Lung (tissue), 12 donors: Measurements from ENCODE around the gene TOMM40L. TPM values are rescaled to one million over a fixed set of nuclear protein-coding genes. Genes with fewer than 3 reads are reported as not detected.

Source experiments
- ATAC-seq: fragments of 200-7000 bp; cut with Tn5 transposase; one replicate; pipeline ENCODE4 v1.9.1; 2020; ENCODE audit warnings: moderate number of reproducible peaks; ENCODE audit not compliant: insufficient read depth, low FRiP score
- DNase-seq, 3 donors: peaks; one replicate each; pipeline ENCODE4 v3.0.0-alpha.2; 2013 to 2017
- H3K27ac ChIP-seq, 2 donors: one replicate each; pipeline ENCODE4 v1.5.1; 2013; ENCODE audit warnings: mild to moderate bottlenecking in 2 of 2, moderate library complexity in 2 of 2, control low read depth in 1 of 2, inconsistent platforms in 1 of 2, low read depth in 1 of 2, low read length in 1 of 2
- H3K27me3 ChIP-seq, 3 donors: one replicate each; pipeline ENCODE4 v1.5.1; 2013; ENCODE audit warnings: low read length in 2 of 3; ENCODE audit not compliant: control insufficient read depth in 3 of 3, insufficient read depth in 3 of 3
- H3K36me3 ChIP-seq, 4 donors: one replicate each; pipeline ENCODE4 v1.5.1; 2013; ENCODE audit warnings: low read length in 4 of 4, mild to moderate bottlenecking in 1 of 4, moderate library complexity in 1 of 4; ENCODE audit not compliant: control insufficient read depth in 4 of 4, insufficient read depth in 4 of 4
- H3K4me1 ChIP-seq, 5 donors: one replicate each; pipeline ENCODE4 v1.5.1; 2013; ENCODE audit warnings: low read length in 5 of 5, mild to moderate bottlenecking in 2 of 5, moderate library complexity in 1 of 5; ENCODE audit not compliant: control insufficient read depth in 5 of 5, insufficient read depth in 5 of 5
- H3K4me3 ChIP-seq: one replicate; pipeline ENCODE4 v1.5.1; 2013; ENCODE audit warnings: mild to moderate bottlenecking, control low read depth, moderate library complexity
- H3K9ac ChIP-seq, 2 donors: one replicate each; pipeline ENCODE4 v1.5.1; 2013; ENCODE audit warnings: low read length in 2 of 2, control low read depth in 1 of 2; ENCODE audit not compliant: insufficient read depth in 1 of 2
- H3K9me3 ChIP-seq, 4 donors: one replicate each; pipeline ENCODE4 v1.5.1; 2013; ENCODE audit warnings: low read length in 3 of 4, mild to moderate bottlenecking in 1 of 4, moderate library complexity in 1 of 4; ENCODE audit not compliant: control insufficient read depth in 4 of 4, insufficient read depth in 3 of 4
- WGBS, 2 donors: extraction: QIAGEN DNeasy Blood & Tissue Kit; methylation state at CpG; one replicate each; pipeline ENCODE4 v1.1.7; 2013; 5-methylcytosine and 5-hydroxymethylcytosine counted together
- polyA plus RNA-seq, 2 donors: library from polyadenylated mRNA; stranded (reverse); fragments of 200-250 nt; gene quantifications; one replicate each; pipeline ENCODE4 v1.2.1, GENCODE V29; 2013
- total RNA-seq, 2 donors: library from RNA; depleted of rRNA in 1 of 2; stranded (reverse); fragments of >200 nt in 1 of 2; gene quantifications; one replicate each; pipeline ENCODE4 v1.2.1, GENCODE V29; 2014 to 2021
- TF ChIP-seq, protein P1 (sequence below): IDR thresholded peaks from 2 replicates; pipeline ENCODE4 v1.5.1; 2012; ENCODE audit warnings: mild to moderate bottlenecking; ENCODE audit errors: control extremely low read depth, extremely low read depth
- donor health status: control.
- donor health status: control.
- donor health status: Bipolar disorder and iron deficiency.
- donor health status: healthy.
- donor health status: DM: yes; HTN: yes; CAD: no.

Gene TOMM40L
- total and polyA plus RNA-seq, 4 donors, result 4.9 to 13.0 (median 9.0) TPM

- H3K9me3 ChIP-seq, result no peaks in the 10 kb centered on the region
- peaks cover 0 to 17% (median 7%) of the 10 kb centered on the region in 5 donors for H3K4me1 ChIP-seq
- H3K36me3 ChIP-seq, result peaks cover 0 to 5% (median 0%) of the 10 kb centered on the region in 4 donors
- no peak overlapping the region for H3K9ac ChIP-seq
- peak; percentile 79 for ATAC-seq
- H3K27ac ChIP-seq, result no peak overlapping the region
- no peak overlapping the region for H3K4me3 ChIP-seq
- TF ChIP-seq, protein P1, sequence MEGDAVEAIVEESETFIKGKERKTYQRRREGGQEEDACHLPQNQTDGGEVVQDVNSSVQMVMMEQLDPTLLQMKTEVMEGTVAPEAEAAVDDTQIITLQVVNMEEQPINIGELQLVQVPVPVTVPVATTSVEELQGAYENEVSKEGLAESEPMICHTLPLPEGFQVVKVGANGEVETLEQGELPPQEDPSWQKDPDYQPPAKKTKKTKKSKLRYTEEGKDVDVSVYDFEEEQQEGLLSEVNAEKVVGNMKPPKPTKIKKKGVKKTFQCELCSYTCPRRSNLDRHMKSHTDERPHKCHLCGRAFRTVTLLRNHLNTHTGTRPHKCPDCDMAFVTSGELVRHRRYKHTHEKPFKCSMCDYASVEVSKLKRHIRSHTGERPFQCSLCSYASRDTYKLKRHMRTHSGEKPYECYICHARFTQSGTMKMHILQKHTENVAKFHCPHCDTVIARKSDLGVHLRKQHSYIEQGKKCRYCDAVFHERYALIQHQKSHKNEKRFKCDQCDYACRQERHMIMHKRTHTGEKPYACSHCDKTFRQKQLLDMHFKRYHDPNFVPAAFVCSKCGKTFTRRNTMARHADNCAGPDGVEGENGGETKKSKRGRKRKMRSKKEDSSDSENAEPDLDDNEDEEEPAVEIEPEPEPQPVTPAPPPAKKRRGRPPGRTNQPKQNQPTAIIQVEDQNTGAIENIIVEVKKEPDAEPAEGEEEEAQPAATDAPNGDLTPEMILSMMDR, result peak; percentile 91
- no peaks in the 10 kb centered on the region for H3K27me3 ChIP-seq
- WGBS, 2 donors, result 60 to 70% methylated on average over 15 of the region's 15 CpGs
- peak; percentile 62 to 80 (median 78) for DNase-seq
These were observed 33.1 kb upstream of the TOMM40L start for GRCh38 chr1:161192476-161193465.

DNA sequence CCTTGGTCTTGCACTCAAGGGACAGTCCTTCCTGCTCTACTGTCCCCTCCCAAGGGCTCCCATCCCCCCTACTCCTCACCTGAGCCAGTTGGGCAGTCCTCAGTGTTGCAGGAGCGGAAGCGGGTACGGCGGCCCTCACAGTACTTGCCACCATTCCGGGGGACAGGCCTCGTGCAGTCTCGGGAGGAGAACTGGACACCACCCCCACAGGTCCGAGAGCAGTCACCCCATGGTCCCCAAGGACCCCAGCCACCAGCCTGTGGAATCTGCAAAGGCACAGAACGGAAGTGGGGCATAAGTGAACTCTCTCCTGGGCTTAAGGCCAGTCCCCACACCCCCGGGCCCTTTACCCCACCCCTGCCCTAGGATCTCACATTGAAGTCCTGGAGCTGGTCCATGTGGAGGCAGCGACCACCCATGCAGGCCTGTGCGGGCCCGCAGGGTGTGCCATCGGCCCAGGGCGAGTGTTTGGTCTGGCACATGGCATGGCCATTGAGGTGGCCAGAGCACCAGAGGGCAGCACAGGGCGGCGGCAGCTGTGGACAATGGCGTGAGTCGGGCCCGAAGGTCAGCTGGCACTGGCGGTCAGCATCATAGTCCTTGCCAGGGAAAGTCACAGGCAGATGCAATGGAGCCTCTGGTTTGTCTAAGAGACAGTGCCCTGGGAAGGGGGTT is 32.2 kb upstream of the TOMM40L start:
- Histone ChIP-seq H3K27ac (no peak overlapping the region), H3K4me1 (peaks cover 0 to 26% (median 13%) of the 10 kb centered on the region in 5 donors), H3K36me3 (peaks cover 0 to 5% (median 0%) of the 10 kb centered on the region in 4 donors), H3K9ac (no peak overlapping the region), H3K4me3 (no peak overlapping the region), H3K9me3 (no peaks in the 10 kb centered on the region), H3K27me3 (no peaks in the 10 kb centered on the region)
- DNase-seq (no peak), ATAC-seq (no peak)
- WGBS, 2 donors, result 82 to 92% methylated on average over 21 of the region's 21 CpGs
- TF ChIP-seq, protein P1, result no peak

GRCh38 chr1:161195171-161195570 is 30.7 kb upstream of the TOMM40L start:
- no peak overlapping the region for H3K27ac ChIP-seq
- WGBS, 2 donors, result 71 to 74% methylated on average over 4 of the region's 4 CpGs
- H3K9ac ChIP-seq, result no peak overlapping the region
- no peaks in the 10 kb centered on the region for H3K9me3 ChIP-seq
- no peaks in the 10 kb centered on the region for H3K27me3 ChIP-seq
- peaks cover 0 to 40% (median 23%) of the 10 kb centered on the region in 5 donors for H3K4me1 ChIP-seq
- ATAC-seq (no peak), DNase-seq (no peak)
- H3K4me3 ChIP-seq, result no peak overlapping the region
- H3K36me3 ChIP-seq, result peaks cover 0 to 5% (median 0%) of the 10 kb centered on the region in 4 donors
- TF ChIP-seq, protein P1, result no peak
